ENCODE data around the gene GIMAP2. TPM values are rescaled to one million over a fixed set of nuclear protein-coding genes. Genes with fewer than 3 reads are reported as not detected.

GIMAP2 gene
- total RNA-seq, 1 experiment from 2014 or later: not detected

- no peaks in the 10 kb centered on the region for H3K9me2 ChIP-seq (ENCODE audit: insufficient read depth)
- H3K79me2 ChIP-seq (ENCODE audit: insufficient read depth, low read length): no peaks in the 10 kb centered on the region
- RAD21 ChIA-PET (ENCODE audit: low non-redundant PET in 1 of 2, low total read pairs in 2 of 2, uncharacterized antibody in 2 of 2, unreplicated experiment in 2 of 2): no interaction called here
- no peak overlapping the region for H3K27ac ChIP-seq (ENCODE audit: low read depth, low read length)
- no peaks in the 10 kb centered on the region for H3K36me3 ChIP-seq (ENCODE audit: control insufficient read depth in 1 of 2, insufficient read depth in 2 of 2, low read length in 2 of 2)
- intact Hi-C loops (cut with micrococcal nuclease): no loop called here
- POLR2A ChIA-PET: no interaction called here
- no peak overlapping the region for H3K4me3 ChIP-seq (replicated peaks in 1 of 2; ENCODE audit: low read depth in 1 of 2, low read length in 2 of 2)
- no peak overlapping the region for H3K9ac ChIP-seq (ENCODE audit: low read length)
- no peaks in the 10 kb centered on the region for H4K20me1 ChIP-seq (ENCODE audit: insufficient read depth)
- DNase-seq (ENCODE audit: low read depth, low spot score): no peak
- H3K9me3 ChIP-seq (ENCODE audit: control insufficient read depth in 1 of 2, insufficient read depth in 1 of 2, low read depth in 1 of 2, low read length in 2 of 2): no peaks in the 10 kb centered on the region
- no peak for ATAC-seq
- no peak overlapping the region for H3K4me2 ChIP-seq (ENCODE audit: low read length)
- TF ChIP-seq YY1 (IDR thresholded peaks at IDR 0.05; ENCODE audit: extremely low read depth, insufficient replicate concordance, low read depth, low read length): no peak
- TF ChIP-seq JUND (IDR thresholded peaks at IDR 0.05): no peak
- TF ChIP-seq TCF7L2 (IDR thresholded peaks at IDR 0.05; ENCODE audit: borderline replicate concordance, extremely low read depth, insufficient read depth, insufficient read length): no peak
- no peak for TF ChIP-seq FOSL1 (IDR thresholded peaks at IDR 0.05; ENCODE audit: low read depth)
- TF ChIP-seq ELF1 (IDR thresholded peaks at IDR 0.05; ENCODE audit: borderline replicate concordance, low read depth): no peak
- no peak for TF ChIP-seq SIN3A (IDR thresholded peaks at IDR 0.05; ENCODE audit: low read depth)
- no peak for TF ChIP-seq SRF (IDR thresholded peaks at IDR 0.05; ENCODE audit: low read depth)
- TF ChIP-seq POLR2AphosphoS5 (IDR thresholded peaks at IDR 0.05; ENCODE audit: low read depth, low read length): no peak
- TF ChIP-seq MAX (IDR thresholded peaks at IDR 0.05): no peak
- no peak for TF ChIP-seq ZNF274 (IDR thresholded peaks at IDR 0.05; ENCODE audit: low read depth, low read length)
- no peak for TF ChIP-seq RAD21 (IDR thresholded peaks at IDR 0.05; ENCODE audit: low read depth)
- no TSS peak for BruUV-seq (replicated peaks)
- H3K4me1 ChIP-seq (ENCODE audit: control insufficient read depth in 1 of 2, insufficient read depth in 2 of 2, low read length in 2 of 2): no peaks in the 10 kb centered on the region
- H3K27me3 ChIP-seq (ENCODE audit: insufficient read depth, low read length): 0 out of 2 replicates have a peak, but pooled peaks cover 3% of the 10 kb centered on the region
- CTCF ChIA-PET: no interaction called here
- H2AFZ ChIP-seq (ENCODE audit: low read depth, low read length, poor library complexity, severe bottlenecking): no peak overlapping the region
Measured at GRCh38 chr7:150665089-150665748, 20.3 kb upstream of the GIMAP2 start.

- ChIA-PET POLR2A (no interaction called here), CTCF (no interaction called here), RAD21 (ENCODE audit: low non-redundant PET in 1 of 2, low total read pairs in 2 of 2, uncharacterized antibody in 2 of 2, unreplicated experiment in 2 of 2) (no interaction called here)
- no peak overlapping the region for H3K4me2 ChIP-seq (ENCODE audit: low read length)
- H4K20me1 ChIP-seq (ENCODE audit: insufficient read depth): no peaks in the 10 kb centered on the region
- H2AFZ ChIP-seq (ENCODE audit: low read depth, low read length, poor library complexity, severe bottlenecking): no peak overlapping the region
- no peaks in the 10 kb centered on the region for H3K9me2 ChIP-seq (ENCODE audit: insufficient read depth)
- no peak for ATAC-seq
- DNase-seq (ENCODE audit: low read depth, low spot score): no peak
- TF ChIP-seq ELF1 (IDR thresholded peaks at IDR 0.05; ENCODE audit: borderline replicate concordance, low read depth) (no peak), SIN3A (IDR thresholded peaks at IDR 0.05; ENCODE audit: low read depth) (no peak), ATF3 (IDR thresholded peaks at IDR 0.05) (no peak), FOSL1 (IDR thresholded peaks at IDR 0.05; ENCODE audit: low read depth) (no peak), POLR2A (IDR thresholded peaks at IDR 0.05; ENCODE audit: borderline replicate concordance, extremely low read depth, insufficient read depth, insufficient read length) (no peak)
- H3K27ac ChIP-seq (ENCODE audit: low read depth, low read length): no peak overlapping the region
- H3K9ac ChIP-seq (ENCODE audit: low read length): no peak overlapping the region
- H3K9me3 ChIP-seq (ENCODE audit: control insufficient read depth in 1 of 2, insufficient read depth in 1 of 2, low read depth in 1 of 2, low read length in 2 of 2): no peaks in the 10 kb centered on the region
- no peaks in the 10 kb centered on the region for H3K79me2 ChIP-seq (ENCODE audit: insufficient read depth, low read length)
- no peaks in the 10 kb centered on the region for H3K4me1 ChIP-seq (ENCODE audit: control insufficient read depth in 1 of 2, insufficient read depth in 2 of 2, low read length in 2 of 2)
- no peaks in the 10 kb centered on the region for H3K36me3 ChIP-seq (ENCODE audit: control insufficient read depth in 1 of 2, insufficient read depth in 2 of 2, low read length in 2 of 2)
- no TSS peak for BruUV-seq (replicated peaks)
- intact Hi-C loops (cut with micrococcal nuclease): no loop called here
- no peak overlapping the region for H3K4me3 ChIP-seq (replicated peaks in 1 of 2; ENCODE audit: low read depth in 1 of 2, low read length in 2 of 2)
- H3K27me3 ChIP-seq (ENCODE audit: insufficient read depth, low read length): 0 out of 2 replicates have a peak, but pooled peaks cover 3% of the 10 kb centered on the region
Measured at GRCh38 chr7:150665896-150666295, 19.6 kb upstream of the GIMAP2 start.
